ENCODE data around the gene BAZ2B. TPM values are rescaled to one million over a fixed set of nuclear protein-coding genes. Genes with fewer than 3 reads are reported as not detected.

BAZ2B gene
- total RNA-seq, 1 experiment from 2014 or later = 47.6 TPM

- TF ChIP-seq, protein P1, sequence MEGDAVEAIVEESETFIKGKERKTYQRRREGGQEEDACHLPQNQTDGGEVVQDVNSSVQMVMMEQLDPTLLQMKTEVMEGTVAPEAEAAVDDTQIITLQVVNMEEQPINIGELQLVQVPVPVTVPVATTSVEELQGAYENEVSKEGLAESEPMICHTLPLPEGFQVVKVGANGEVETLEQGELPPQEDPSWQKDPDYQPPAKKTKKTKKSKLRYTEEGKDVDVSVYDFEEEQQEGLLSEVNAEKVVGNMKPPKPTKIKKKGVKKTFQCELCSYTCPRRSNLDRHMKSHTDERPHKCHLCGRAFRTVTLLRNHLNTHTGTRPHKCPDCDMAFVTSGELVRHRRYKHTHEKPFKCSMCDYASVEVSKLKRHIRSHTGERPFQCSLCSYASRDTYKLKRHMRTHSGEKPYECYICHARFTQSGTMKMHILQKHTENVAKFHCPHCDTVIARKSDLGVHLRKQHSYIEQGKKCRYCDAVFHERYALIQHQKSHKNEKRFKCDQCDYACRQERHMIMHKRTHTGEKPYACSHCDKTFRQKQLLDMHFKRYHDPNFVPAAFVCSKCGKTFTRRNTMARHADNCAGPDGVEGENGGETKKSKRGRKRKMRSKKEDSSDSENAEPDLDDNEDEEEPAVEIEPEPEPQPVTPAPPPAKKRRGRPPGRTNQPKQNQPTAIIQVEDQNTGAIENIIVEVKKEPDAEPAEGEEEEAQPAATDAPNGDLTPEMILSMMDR (conservative IDR thresholded peaks at IDR 0.05; ENCODE audit: low read depth, low read length) = no peak
- TF ChIP-seq EZH2 (IDR thresholded peaks at IDR 0.05; ENCODE audit: borderline replicate concordance, low read depth, low read length, poor library complexity, severe bottlenecking) = no peak
- DNase-seq (ENCODE audit: low spot score) = no peak
- POLR2A ChIA-PET (ENCODE audit: low non-redundant PET) = no interaction called here
- BruUV-seq (replicated peaks) = no TSS peak
- peaks cover 20% of the 10 kb centered on the region for H3K4me1 ChIP-seq (ENCODE audit: insufficient read depth, low read length, poor library complexity, severe bottlenecking)
- no peaks in the 10 kb centered on the region for H3K27me3 ChIP-seq (replicated peaks; ENCODE audit: insufficient read depth, low read depth, low read length, poor library complexity)
- H3K4me3 ChIP-seq (ENCODE audit: low read depth, low read length, poor library complexity, severe bottlenecking) = no peak overlapping the region
- no peaks in the 10 kb centered on the region for H3K9me3 ChIP-seq (ENCODE audit: low read depth, low read length, poor library complexity, severe bottlenecking)
- CTCF ChIA-PET = no interaction called here
- intact Hi-C loops (cut with micrococcal nuclease; ENCODE audit: unreplicated experiment) = no loop called here
- H3K27ac ChIP-seq (ENCODE audit: low read depth, low read length, poor library complexity, severe bottlenecking) = no peak overlapping the region
- no peaks in the 10 kb centered on the region for H3K36me3 ChIP-seq (ENCODE audit: insufficient read depth, low read length, poor library complexity, severe bottlenecking)
These were observed 324.2 kb downstream of the BAZ2B start for GRCh38 chr2:159292157-159292556.

- Histone ChIP-seq H3K36me3 (ENCODE audit: insufficient read depth, low read length, poor library complexity, severe bottlenecking) (no peaks in the 10 kb centered on the region), H3K9me3 (ENCODE audit: low read depth, low read length, poor library complexity, severe bottlenecking) (no peaks in the 10 kb centered on the region), H3K27me3 (replicated peaks; ENCODE audit: insufficient read depth, low read depth, low read length, poor library complexity) (no peaks in the 10 kb centered on the region), H3K4me3 (ENCODE audit: low read depth, low read length, poor library complexity, severe bottlenecking) (no peak overlapping the region), H3K27ac (ENCODE audit: low read depth, low read length, poor library complexity, severe bottlenecking) (peak overlapping the region; percentile 80), H3K4me1 (ENCODE audit: insufficient read depth, low read length, poor library complexity, severe bottlenecking) (peaks cover 22% of the 10 kb centered on the region)
- BruUV-seq (replicated peaks) = no TSS peak
- intact Hi-C loops (cut with micrococcal nuclease; ENCODE audit: unreplicated experiment) = no loop called here
- ChIA-PET CTCF (no interaction called here), POLR2A (ENCODE audit: low non-redundant PET) (interaction anchor here (0.5 kb wide), 2 partner anchors 148 to 1440 kb away, joined by 3 read pairs; no protein-coding TSS in a partner anchor)
- peak; percentile 84 for DNase-seq (ENCODE audit: low spot score)
- TF ChIP-seq EZH2 (IDR thresholded peaks at IDR 0.05; ENCODE audit: borderline replicate concordance, low read depth, low read length, poor library complexity, severe bottlenecking) = no peak
- TF ChIP-seq, protein P1 (conservative IDR thresholded peaks at IDR 0.05; ENCODE audit: low read depth, low read length) = peak; percentile 22; the same call in 1 of the 2 replicates
These were observed 325.9 kb downstream of the BAZ2B start for GRCh38 chr2:159290289-159290907.

DNA sequence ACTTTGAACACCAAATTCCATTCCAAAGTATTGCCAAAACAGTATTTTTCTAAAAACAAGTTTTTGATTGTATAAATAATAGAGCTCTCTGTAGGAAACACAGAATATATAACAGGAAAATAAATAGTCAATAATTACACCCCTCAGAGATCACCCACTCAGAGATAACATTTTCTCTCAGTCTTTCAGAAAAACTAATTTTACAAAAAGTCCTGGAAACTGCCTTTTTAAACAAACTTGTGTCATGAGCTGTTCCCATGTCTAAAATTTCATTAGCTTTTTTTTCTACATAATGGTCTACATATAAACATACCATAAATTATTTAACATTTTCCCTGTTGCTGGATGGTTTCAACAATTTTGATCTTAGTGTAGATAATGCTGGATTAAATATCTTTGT lies 328.6 kb downstream of the BAZ2B start:
- ChIA-PET CTCF (no interaction called here), POLR2A (ENCODE audit: low non-redundant PET) (no interaction called here)
- Histone ChIP-seq H3K9me3 (ENCODE audit: low read depth, low read length, poor library complexity, severe bottlenecking) (no peaks in the 10 kb centered on the region), H3K36me3 (ENCODE audit: insufficient read depth, low read length, poor library complexity, severe bottlenecking) (no peaks in the 10 kb centered on the region), H3K4me1 (ENCODE audit: insufficient read depth, low read length, poor library complexity, severe bottlenecking) (peaks cover 22% of the 10 kb centered on the region), H3K27ac (ENCODE audit: low read depth, low read length, poor library complexity, severe bottlenecking) (no peak overlapping the region), H3K4me3 (ENCODE audit: low read depth, low read length, poor library complexity, severe bottlenecking) (no peak overlapping the region), H3K27me3 (replicated peaks; ENCODE audit: insufficient read depth, low read depth, low read length, poor library complexity) (no peaks in the 10 kb centered on the region)
- no peak for DNase-seq (ENCODE audit: low spot score)
- BruUV-seq (replicated peaks) = no TSS peak
- intact Hi-C loops (cut with micrococcal nuclease; ENCODE audit: unreplicated experiment) = loop anchor here (10.0 kb wide), 1 partner anchor 327 kb away; the partner anchor contains the start of gene BAZ2B
- TF ChIP-seq, protein P1 (conservative IDR thresholded peaks at IDR 0.05; ENCODE audit: low read depth, low read length) = no peak
- no peak for TF ChIP-seq EZH2 (IDR thresholded peaks at IDR 0.05; ENCODE audit: borderline replicate concordance, low read depth, low read length, poor library complexity, severe bottlenecking)
